Measurements from ENCODE around the gene CD82.

GRCh38 chr11:44615041-44615755 is 49.7 kb downstream of the CD82 start:
- TF ChIP-seq POLR2A (IDR thresholded peaks at IDR 0.05) = no peak
- TF ChIP-seq CTCF (IDR thresholded peaks at IDR 0.05) = no peak
- no peak for TF ChIP-seq POLR2AphosphoS5 (IDR thresholded peaks at IDR 0.05; ENCODE audit: insufficient read depth in 1 of 2, low read depth in 1 of 2)
